GM23248 (cell line): ENCODE measurements around the gene EEF1G.

Experiments
- EZH2 ChIP-seq: fragments of 200-600 bp; sonication (generic); IDR thresholded peaks from 2 replicates; pipeline ENCODE4 v1.6.1; 2018; ENCODE audit warnings: antibody characterized with exemption, mild to moderate bottlenecking; ENCODE audit not compliant: insufficient read depth, poor library complexity, severe bottlenecking
- EZH2phosphoT487 ChIP-seq: fragments of 200-600 bp; sonication (generic); IDR thresholded peaks from 2 replicates; pipeline ENCODE4 v1.6.1; 2018; ENCODE audit warnings: antibody characterized with exemption, moderate library complexity, mild to moderate bottlenecking, low read depth; ENCODE audit not compliant: insufficient read depth

- TF ChIP-seq EZH2 (no peak), EZH2phosphoT487 (no peak)
These were observed 59.5 kb downstream of the EEF1G start for GRCh38 chr11:62514151-62514550.
